Caco-2 (cell line): ENCODE measurements around the gene FTCDNL1. TPM values are rescaled to one million over a fixed set of nuclear protein-coding genes. Genes with fewer than 3 reads are reported as not detected.

ENCODE experiments used
- BruUV-seq: library from RNA; stranded (reverse); fragments of 400-500 nt; replicated peaks from 2 replicates; lab custom pipeline; 2021; lab: Mats Ljungman, UMichigan
- CTCF ChIA-PET: fragments of 300-600 bp; sonication (Branson Sonifier 250); formaldehyde crosslinking; loops from one replicate; lab custom pipeline; 2022; ENCODE audit warnings: antibody characterized with exemption; lab: Charles Lee
- POLR2A ChIA-PET: fragments of 300-600 bp; sonication (Branson Sonifier 250); formaldehyde crosslinking; loops from one replicate; lab custom pipeline; 2022; ENCODE audit warnings: antibody characterized with exemption; lab: Charles Lee
- DNase-seq, 2 experiments: peaks; one replicate each; pipeline versions ENCODE4 v3.0.0 to v3.0.0-alpha.2; 2020 to 2022
- H3K27me3 ChIP-seq: replicated peaks from 2 replicates; pipeline ENCODE4 v1.6.0; 2011; ENCODE audit warnings: low read length; ENCODE audit not compliant: control insufficient read depth, insufficient read depth
- H3K36me3 ChIP-seq: 2 replicates; pipeline ENCODE4 v1.5.1; 2011; ENCODE audit warnings: low read length; ENCODE audit not compliant: control insufficient read depth, insufficient read depth
- H3K4me1 ChIP-seq: fragments of 250-450 bp; sonication (Bioruptor Pico); 2 replicates; pipeline ENCODE4 v1.5.1; 2020; ENCODE audit warnings: mild to moderate bottlenecking
- H3K4me3 ChIP-seq: 2 replicates; pipeline ENCODE4 v1.5.1; 2011; ENCODE audit warnings: low read depth, mild to moderate bottlenecking, control low read depth, low read length
- H3K9me3 ChIP-seq: fragments of 250-450 bp; sonication (Bioruptor Pico); 2 replicates; pipeline ENCODE4 v1.5.1; 2020; ENCODE audit warnings: mild to moderate bottlenecking, moderate library complexity
- H3K27ac Mint-ChIP-seq: one replicate; pipeline ENCODE4 v1.8.0; 2022; ENCODE audit warnings: mixed read lengths; ENCODE audit not compliant: unreplicated experiment
- H3K27me3 Mint-ChIP-seq: one replicate; pipeline ENCODE4 v1.8.0; 2022; ENCODE audit warnings: mixed read lengths; ENCODE audit not compliant: insufficient read depth, unreplicated experiment
- H3K36me3 Mint-ChIP-seq: one replicate; pipeline ENCODE4 v1.8.0; 2022; ENCODE audit warnings: mild to moderate bottlenecking, mixed read lengths; ENCODE audit not compliant: insufficient read depth, unreplicated experiment
- H3K4me1 Mint-ChIP-seq: one replicate; pipeline ENCODE4 v1.8.0; 2022; ENCODE audit warnings: low read depth, mixed read lengths; ENCODE audit not compliant: unreplicated experiment
- H3K4me3 Mint-ChIP-seq: one replicate; pipeline ENCODE4 v1.8.0; 2022; ENCODE audit warnings: mild to moderate bottlenecking, moderate library complexity, mixed read lengths; ENCODE audit not compliant: unreplicated experiment
- H3K9me3 Mint-ChIP-seq: one replicate; pipeline ENCODE4 v1.8.0; 2022; ENCODE audit warnings: mixed read lengths; ENCODE audit not compliant: unreplicated experiment
- intact Hi-C: fragments of 100-400 bp; cut with micrococcal nuclease; formaldehyde crosslinking; loops from one replicate; pipeline ENCODE4 v1.10.0; 2022; ENCODE audit not compliant: unreplicated experiment
- total RNA-seq: library from RNA; stranded (reverse); gene quantifications from 2 replicates; pipeline ENCODE4 v1.2.3, GENCODE V29; 2022
- TF ChIP-seq, protein P1 (sequence below), 2 experiments: fragments of 200-600 bp in 1 of 2; IDR thresholded peaks; 1 replicate in 1 of 2; 2 replicates in 1 of 2; pipeline versions ENCODE4 v1.5.1 to v1.8.0; 2011 to 2022; ENCODE audit warnings: antibody characterized with exemption in 1 of 2, control low read depth in 1 of 2, inconsistent platforms in 1 of 2, low read depth in 1 of 2, low read length in 1 of 2, mild to moderate bottlenecking in 1 of 2, moderate library complexity in 1 of 2; ENCODE audit not compliant: insufficient read depth in 1 of 2, severe bottlenecking in 1 of 2, unreplicated experiment in 1 of 2

FTCDNL1 gene
- total RNA-seq, 1 experiment from 2014 or later, result 0.68 TPM

DNA sequence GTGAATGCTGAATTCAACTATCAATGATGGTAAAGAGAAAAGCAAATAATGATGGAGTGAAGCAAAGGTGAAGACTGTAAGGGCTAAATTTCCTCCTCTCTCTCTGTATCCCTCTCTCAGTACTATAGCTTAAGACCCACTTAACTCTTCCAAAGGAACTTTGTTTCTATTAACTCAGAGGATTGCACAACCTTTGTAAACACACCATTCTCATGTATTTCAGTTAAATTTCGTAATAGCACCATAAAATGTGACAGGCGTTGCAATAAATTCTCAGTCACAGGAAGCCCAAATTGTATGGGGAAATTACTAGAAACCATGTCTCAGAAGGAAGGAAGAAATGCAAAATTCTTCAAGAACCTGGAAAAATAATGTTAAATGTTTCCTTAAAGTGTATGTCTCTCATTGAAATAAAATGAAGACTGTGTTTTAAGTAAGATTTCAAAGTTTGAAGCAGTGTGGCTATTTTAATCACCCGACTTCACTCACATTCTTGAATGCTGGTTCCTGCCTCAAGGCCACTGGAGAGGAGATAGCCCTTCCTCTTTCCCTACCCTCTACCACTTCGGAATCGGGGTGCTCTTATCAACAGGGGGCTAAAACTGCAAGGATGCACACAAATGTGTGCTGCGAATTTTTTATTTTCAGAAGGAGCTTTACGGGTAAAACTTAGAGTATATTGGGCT lies 112.1 kb downstream of the FTCDNL1 start:
- H3K36me3 ChIP-seq, result no peaks in the 10 kb centered on the region; the same call in 1 of the 2 replicates
- intact Hi-C loops, result loop anchor here (1.0 to 10.0 kb wide), 3 partner anchors 35 to 1424 kb away; partner anchors contain the start of gene C2orf69
- H3K27me3 Mint-ChIP-seq, result peaks cover 4% of the 10 kb centered on the region
- H3K9me3 Mint-ChIP-seq, result no peaks in the 10 kb centered on the region
- H3K36me3 Mint-ChIP-seq, result peaks cover 6% of the 10 kb centered on the region
- no peak overlapping the region for H3K4me3 ChIP-seq
- no TSS peak for BruUV-seq
- TF ChIP-seq, protein P1, sequence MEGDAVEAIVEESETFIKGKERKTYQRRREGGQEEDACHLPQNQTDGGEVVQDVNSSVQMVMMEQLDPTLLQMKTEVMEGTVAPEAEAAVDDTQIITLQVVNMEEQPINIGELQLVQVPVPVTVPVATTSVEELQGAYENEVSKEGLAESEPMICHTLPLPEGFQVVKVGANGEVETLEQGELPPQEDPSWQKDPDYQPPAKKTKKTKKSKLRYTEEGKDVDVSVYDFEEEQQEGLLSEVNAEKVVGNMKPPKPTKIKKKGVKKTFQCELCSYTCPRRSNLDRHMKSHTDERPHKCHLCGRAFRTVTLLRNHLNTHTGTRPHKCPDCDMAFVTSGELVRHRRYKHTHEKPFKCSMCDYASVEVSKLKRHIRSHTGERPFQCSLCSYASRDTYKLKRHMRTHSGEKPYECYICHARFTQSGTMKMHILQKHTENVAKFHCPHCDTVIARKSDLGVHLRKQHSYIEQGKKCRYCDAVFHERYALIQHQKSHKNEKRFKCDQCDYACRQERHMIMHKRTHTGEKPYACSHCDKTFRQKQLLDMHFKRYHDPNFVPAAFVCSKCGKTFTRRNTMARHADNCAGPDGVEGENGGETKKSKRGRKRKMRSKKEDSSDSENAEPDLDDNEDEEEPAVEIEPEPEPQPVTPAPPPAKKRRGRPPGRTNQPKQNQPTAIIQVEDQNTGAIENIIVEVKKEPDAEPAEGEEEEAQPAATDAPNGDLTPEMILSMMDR (IDR thresholded peaks at IDR 0.05; ENCODE audit: insufficient read depth in 1 of 2, low read depth in 1 of 2, low read length in 1 of 2, severe bottlenecking in 1 of 2, unreplicated experiment in 1 of 2), result no peak
- ChIA-PET CTCF (interaction anchor here (0.7 to 3.0 kb wide), 4 partner anchors 14 to 113 kb away, joined by 3 to 25 read pairs (median 3); no protein-coding TSS in a partner anchor), POLR2A (no interaction called here)
- H3K4me3 Mint-ChIP-seq, result peak overlapping the region; percentile 15
- H3K27me3 ChIP-seq, result no peaks in the 10 kb centered on the region
- no peaks in the 10 kb centered on the region for H3K9me3 ChIP-seq
- peak overlapping the region; percentile 48 for H3K27ac Mint-ChIP-seq
- peak in 1 of 2 experiments; percentile 64 for DNase-seq
- peaks cover 43% of the 10 kb centered on the region for H3K4me1 ChIP-seq
- H3K4me1 Mint-ChIP-seq, result peaks cover 23% of the 10 kb centered on the region

DNA sequence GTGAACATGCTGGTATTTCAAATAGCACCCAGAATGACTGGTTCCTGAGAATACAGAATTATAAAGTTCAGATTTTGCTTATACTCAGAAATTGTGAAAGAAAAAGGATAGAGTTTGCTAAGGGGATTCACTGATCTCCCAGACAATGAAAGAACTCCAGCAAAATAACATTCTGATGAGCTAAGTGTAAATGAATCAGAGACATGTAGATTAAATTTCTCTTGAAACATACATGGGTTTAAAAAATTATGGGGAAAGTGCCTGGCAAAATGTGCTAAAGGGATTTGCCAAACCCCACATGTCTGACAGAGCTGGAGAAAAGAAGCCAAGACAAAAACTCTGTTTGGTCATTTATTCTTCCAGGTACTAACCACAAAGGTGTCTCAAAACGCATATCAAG lies 116.3 kb downstream of the FTCDNL1 start:
- Histone ChIP-seq H3K27me3 (no peaks in the 10 kb centered on the region), H3K9me3 (no peaks in the 10 kb centered on the region), H3K36me3 (no peaks in the 10 kb centered on the region; the same call in 1 of the 2 replicates), H3K4me1 (peaks cover 39% of the 10 kb centered on the region), H3K4me3 (no peak overlapping the region)
- Mint-ChIP-seq H3K27me3 (no peaks in the 10 kb centered on the region), H3K36me3 (peaks cover 6% of the 10 kb centered on the region), H3K4me3 (no peak overlapping the region), H3K27ac (no peak overlapping the region), H3K4me1 (peaks cover 23% of the 10 kb centered on the region), H3K9me3 (no peaks in the 10 kb centered on the region)
- POLR2A ChIA-PET, result no interaction called here
- BruUV-seq, result no TSS peak
- DNase-seq, result no peak
- CTCF ChIA-PET, result no interaction called here
- intact Hi-C loops, result loop anchor here (10.0 kb wide), 1 partner anchor 1420 kb away; no protein-coding TSS in a partner anchor
- TF ChIP-seq, protein P1 (IDR thresholded peaks at IDR 0.05; ENCODE audit: insufficient read depth in 1 of 2, low read depth in 1 of 2, low read length in 1 of 2, severe bottlenecking in 1 of 2, unreplicated experiment in 1 of 2), result no peak

DNA sequence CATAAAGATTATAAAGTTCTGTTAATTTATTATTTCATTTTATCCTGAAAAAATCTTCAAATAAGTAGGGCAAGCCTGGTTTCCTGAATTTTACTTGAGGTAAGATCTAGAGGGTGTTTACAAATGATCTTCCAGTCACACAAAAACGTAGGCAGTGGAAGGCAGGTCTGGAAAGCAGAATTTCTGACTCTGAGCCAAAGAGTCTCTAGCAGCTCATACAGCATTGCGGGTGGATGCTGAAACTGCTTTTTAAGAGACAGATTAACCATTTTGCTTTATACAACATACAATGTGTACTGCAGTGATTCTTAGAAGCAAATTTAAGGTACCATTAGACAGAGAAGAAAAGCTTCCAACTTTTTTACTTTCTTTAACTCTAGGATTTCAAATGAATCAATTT lies 117.0 kb downstream of the FTCDNL1 start:
- Mint-ChIP-seq H3K4me1 (peaks cover 22% of the 10 kb centered on the region), H3K9me3 (no peaks in the 10 kb centered on the region), H3K4me3 (no peak overlapping the region), H3K27me3 (no peaks in the 10 kb centered on the region), H3K27ac (no peak overlapping the region), H3K36me3 (peaks cover 6% of the 10 kb centered on the region)
- H3K9me3 ChIP-seq, result no peaks in the 10 kb centered on the region
- ChIA-PET CTCF (no interaction called here), POLR2A (no interaction called here)
- peaks cover 33% of the 10 kb centered on the region for H3K4me1 ChIP-seq
- TF ChIP-seq, protein P1 (IDR thresholded peaks at IDR 0.05; ENCODE audit: insufficient read depth in 1 of 2, low read depth in 1 of 2, low read length in 1 of 2, severe bottlenecking in 1 of 2, unreplicated experiment in 1 of 2), result no peak
- H3K36me3 ChIP-seq, result no peaks in the 10 kb centered on the region; the same call in 1 of the 2 replicates
- intact Hi-C loops, result loop anchor here (10.0 kb wide), 1 partner anchor 1419 kb away; no protein-coding TSS in a partner anchor
- no peak for DNase-seq
- BruUV-seq, result no TSS peak
- H3K27me3 ChIP-seq, result no peaks in the 10 kb centered on the region
- H3K4me3 ChIP-seq, result no peak overlapping the region
